AML-193 (cell line): ENCODE measurements around the gene ATG9A.
"Not testable (repeated sequence)": the region's sequence is repeated elsewhere in the genome, so short reads cannot be mapped to it uniquely, and the experiment has no call there.

ENCODE experiments used
- DNase-seq, 2 experiments: peaks; one replicate each; lab custom pipeline; 2025; lab: John Stamatoyannopoulos, UW

The ATG9A gene

GRCh38 chr2:219205165-219205538 lies 24.3 kb downstream of the ATG9A start:
- no peak for DNase-seq

GRCh38 chr2:219204425-219205164 lies 24.8 kb downstream of the ATG9A start:
- DNase-seq, result no peak

GRCh38 chr2:219201331-219201730 lies 28.1 kb downstream of the ATG9A start:
- not testable (repeated sequence) for DNase-seq

DNA sequence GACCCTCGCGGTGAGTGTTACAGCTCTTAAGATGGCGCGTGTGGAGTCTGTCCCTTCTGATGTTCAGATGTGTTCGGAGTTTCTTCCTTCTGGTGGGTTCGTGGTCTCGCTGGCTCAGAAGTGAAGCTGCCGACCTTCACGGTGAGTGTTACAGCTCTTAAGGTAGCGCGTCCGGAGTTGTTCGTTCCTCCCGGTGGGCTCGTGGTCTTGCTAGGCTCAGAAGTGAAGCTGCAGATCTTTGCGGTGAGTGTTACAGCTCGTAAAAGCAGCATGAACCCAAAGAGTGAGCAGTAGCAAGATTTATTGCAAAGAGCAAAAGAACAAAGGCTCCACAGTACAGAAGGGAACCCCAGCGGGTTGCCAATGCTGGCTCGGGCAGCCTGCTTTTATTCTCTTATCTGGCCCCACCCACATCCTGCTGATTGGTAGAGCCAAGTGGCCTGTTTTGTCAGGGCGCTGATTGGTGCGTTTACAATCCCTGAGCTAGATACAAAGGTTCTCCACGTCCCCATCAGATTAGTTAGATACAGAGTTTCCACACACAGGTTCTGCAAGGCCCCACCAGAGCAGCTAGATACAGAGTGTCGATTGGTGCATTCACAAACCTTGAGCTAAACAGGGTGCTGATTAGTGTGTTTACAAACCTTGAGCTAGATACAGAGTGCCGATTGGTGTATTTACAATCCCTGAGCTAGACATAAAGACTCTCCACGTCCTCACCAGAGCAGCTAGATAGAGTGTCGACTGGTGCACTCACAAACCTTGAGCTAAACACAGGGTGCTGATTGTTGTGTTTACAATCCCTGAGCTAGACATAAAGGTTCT lies 28.7 kb downstream of the ATG9A start:
- DNase-seq, result not testable (repeated sequence)

DNA sequence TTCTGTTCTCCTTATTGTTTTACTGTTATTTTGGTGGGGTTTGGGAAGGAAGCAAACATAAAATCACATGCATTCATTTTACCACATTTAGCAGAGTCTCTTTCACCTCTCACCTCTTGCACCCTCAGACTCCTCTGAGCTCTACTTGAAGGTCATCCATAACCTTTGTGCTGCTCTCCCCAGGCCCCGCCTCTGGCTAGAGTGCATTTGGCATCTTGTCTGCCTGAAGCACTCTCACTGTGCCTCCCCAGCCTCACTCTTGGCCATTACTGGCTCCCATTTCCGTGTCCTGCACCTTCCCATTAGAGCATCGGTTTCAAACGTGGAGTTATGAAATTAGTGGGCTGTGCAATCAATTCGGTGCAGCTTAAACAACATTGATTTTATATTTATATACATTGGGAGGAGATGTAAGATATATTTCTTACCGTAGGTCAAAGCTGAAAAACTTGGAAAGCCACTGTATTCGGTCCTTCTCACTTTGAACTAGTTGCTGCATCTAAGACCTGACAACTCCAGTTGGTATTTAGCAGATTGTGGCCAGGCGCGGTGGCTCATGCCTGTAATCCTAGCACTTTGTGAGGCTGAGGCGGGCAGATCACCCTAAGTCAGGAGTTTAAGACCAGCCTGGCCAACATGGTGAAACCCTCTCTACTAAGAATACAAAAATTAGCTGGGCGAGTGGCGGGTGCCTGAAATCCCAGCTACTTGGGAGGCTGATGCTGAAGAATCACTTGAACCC lies 29.8 kb downstream of the ATG9A start:
- no peak for DNase-seq

- no peak for DNase-seq
Observed at GRCh38 chr2:219198974-219199373, 30.5 kb downstream of the ATG9A start.

- DNase-seq, result no peak
Observed at GRCh38 chr2:219197388-219197787, 32.0 kb downstream of the ATG9A start.

- no peak for DNase-seq
Observed at GRCh38 chr2:219186754-219187456, 42.5 kb downstream of the ATG9A start.

- no peak for DNase-seq
Observed at GRCh38 chr2:219184121-219184520, 45.3 kb downstream of the ATG9A start.

GRCh38 chr2:219183151-219183772 lies 46.2 kb downstream of the ATG9A start:
- DNase-seq, result no peak

DNA sequence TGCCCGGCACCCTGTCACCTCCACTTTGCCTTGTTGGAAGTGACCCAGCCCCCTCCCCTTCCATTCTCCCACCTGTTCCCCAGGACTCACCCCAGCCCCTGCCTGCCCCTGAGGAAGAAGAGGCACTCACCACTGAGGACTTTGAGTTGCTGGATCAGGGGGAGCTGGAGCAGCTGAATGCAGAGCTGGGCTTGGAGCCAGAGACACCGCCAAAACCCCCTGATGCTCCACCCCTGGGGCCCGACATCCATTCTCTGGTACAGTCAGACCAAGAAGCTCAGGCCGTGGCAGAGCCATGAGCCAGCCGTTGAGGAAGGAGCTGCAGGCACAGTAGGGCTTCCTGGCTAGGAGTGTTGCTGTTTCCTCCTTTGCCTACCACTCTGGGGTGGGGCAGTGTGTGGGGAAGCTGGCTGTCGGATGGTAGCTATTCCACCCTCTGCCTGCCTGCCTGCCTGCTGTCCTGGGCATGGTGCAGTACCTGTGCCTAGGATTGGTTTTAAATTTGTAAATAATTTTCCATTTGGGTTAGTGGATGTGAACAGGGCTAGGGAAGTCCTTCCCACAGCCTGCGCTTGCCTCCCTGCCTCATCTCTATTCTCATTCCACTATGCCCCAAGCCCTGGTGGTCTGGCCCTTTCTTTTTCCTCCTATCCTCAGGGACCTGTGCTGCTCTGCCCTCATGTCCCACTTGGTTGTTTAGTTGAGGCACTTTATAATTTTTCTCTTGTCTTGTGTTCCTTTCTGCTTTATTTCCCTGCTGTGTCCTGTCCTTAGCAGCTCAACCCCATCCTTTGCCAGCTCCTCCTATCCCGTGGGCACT lies 46.9 kb downstream of the ATG9A start:
- no peak for DNase-seq

DNA sequence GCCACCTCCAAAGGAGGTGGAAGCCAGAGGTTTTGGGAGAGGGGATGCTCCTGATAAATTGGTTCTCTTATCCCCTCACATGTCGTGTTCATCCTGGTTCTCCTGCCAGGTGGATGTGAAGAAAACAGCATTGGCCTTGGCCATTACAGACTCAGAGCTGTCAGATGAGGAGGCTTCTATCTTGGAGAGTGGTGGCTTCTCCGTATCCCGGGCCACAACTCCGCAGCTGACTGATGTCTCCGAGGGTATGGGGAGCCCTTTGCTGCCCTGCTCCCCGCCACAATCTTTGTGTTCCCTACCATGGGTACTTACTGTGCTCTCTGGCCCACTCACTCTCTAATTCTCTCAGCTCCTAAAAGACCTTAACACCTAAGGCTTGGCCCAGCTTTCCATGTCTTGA lies 47.9 kb downstream of the ATG9A start:
- no peak for DNase-seq

GRCh38 chr2:219180961-219181360 lies 48.5 kb downstream of the ATG9A start:
- no peak for DNase-seq

DNA sequence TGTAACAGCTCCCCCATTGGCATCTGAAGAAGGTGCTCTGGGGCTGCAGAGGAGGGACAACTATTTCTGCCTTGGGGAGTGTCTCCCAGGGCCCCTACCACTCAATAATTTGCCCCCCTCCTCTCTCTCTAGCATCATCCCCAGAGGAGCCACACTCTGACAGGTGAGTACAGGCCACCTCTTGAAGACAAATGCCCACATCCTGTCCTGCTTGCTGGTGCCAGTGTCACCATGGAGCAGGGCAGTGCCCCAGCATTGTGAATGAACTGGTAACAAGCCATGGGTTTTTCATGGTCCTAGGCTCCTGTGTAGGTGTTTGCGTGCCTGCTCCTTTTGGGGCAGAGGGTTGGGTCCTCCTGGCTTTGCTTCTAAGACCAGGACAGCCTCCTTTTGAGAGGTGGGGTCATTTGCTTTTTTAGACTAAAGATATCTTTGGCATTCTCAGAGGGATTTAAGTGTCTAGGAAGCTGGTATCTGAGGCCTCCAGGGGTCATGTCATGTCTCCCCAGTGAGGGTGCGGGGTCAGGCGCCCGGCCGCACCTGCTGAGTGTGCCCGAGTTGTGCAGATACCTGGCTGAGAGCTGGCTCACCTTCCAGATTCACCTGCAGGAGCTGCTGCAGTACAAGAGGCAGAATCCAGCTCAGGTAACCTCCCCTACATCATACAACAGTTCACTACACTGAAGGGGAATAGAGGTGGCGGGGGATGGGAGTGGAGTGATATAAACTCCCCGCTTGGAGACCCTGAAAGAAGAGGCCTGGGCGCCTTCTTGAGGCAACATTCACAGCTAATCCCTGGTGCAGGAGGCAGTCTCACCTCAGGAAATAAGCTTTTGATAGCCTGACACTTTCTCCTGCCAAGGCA lies 49.6 kb downstream of the ATG9A start:
- no peak for DNase-seq

DNA sequence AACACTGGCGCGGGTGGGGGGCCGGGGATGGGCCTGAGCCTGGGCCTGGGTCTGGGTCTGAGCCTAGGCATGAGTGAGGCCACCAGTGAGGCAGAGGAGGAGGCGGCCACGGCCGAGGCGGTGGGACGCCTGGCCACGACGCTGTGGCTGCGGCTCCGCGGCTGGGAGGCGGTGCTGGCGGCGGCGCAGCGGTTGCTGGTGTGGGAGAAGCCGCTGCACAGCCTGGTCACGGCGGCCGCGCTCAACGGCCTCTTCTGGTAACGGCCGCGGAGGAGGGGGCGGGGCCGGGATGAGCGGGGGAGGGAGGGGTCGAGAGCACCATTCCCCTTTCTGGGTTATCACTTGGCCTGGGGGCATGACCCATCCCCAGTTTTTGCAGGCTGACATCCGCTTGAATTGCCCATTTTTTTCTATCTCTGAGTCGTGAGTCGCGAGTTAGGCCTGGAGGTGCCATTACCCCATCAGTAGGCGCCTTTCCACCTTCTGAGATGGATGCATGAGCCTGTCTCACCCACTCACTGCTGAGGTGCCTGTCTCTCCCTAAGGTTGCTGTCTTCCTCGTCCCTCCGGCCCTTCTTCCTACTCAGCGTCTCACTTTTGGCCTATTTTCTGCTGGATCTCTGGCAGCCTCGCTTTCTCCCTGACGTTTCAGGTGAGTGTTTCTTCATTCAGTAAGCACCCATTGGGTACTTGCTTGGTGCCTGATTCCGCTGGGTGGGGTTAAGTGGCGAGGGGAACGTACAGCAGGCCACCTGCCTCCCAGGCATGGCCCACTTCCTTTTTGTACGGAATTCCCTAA lies 50.9 kb downstream of the ATG9A start:
- DNase-seq, result peak in 1 of 2 experiments; percentile 39

- peak; percentile 81 for DNase-seq
Observed at GRCh38 chr2:219177552-219178376, 51.7 kb downstream of the ATG9A start, which contains the start of gene RETREG2. Gene RETREG2, plus strand, starts transcription at chr2:219178275. Its CDS starts 78 bp downstream, at chr2:219178353.

GRCh38 chr2:219176818-219177551 lies 52.5 kb downstream of the ATG9A start, which contains the start of gene CNPPD1:
Gene CNPPD1, minus strand, starts transcription at chr2:219176925. Its CDS starts 97 bp downstream, at chr2:219176828.
- DNase-seq, result peak; percentile 67 to 82
